ENCODE measurements around the gene SCRN2.

- TF ChIP-seq CREB5 (CRISPR knock-in tag; IDR thresholded peaks at IDR 0.05; ENCODE audit: low read depth) (no peak), ZC3H10 (CRISPR knock-in tag; IDR thresholded peaks at IDR 0.05) (no peak), ZFP30 (CRISPR knock-in tag; IDR thresholded peaks at IDR 0.05) (no peak), CSDC2 (CRISPR knock-in tag; IDR thresholded peaks at IDR 0.05) (no peak), PPARA (CRISPR knock-in tag; IDR thresholded peaks at IDR 0.05; ENCODE audit: borderline replicate concordance) (no peak)
Measured at GRCh38 chr17:47804461-47804860, 36.6 kb downstream of the SCRN2 start.

All from SK-N-SH treated with all-trans-retinoic acid at 6 μM for 48 hours (cell line).